HepG2 (cell line): ENCODE results near the gene FXYD5. TPM values are rescaled to one million over a fixed set of nuclear protein-coding genes. Genes with fewer than 3 reads are reported as not detected.

Experiments used
- CERS6 ChIP-seq: sonication (generic); formaldehyde crosslinking; IDR thresholded peaks from 2 replicates; pipeline ENCODE4 v1.5.0; 2020; ENCODE audit warnings: missing genetic modification reagents
- GLI4 ChIP-seq: sonication (generic); formaldehyde crosslinking; IDR thresholded peaks from 2 replicates; pipeline ENCODE4 v1.5.1; 2020; ENCODE audit warnings: missing genetic modification reagents, mild to moderate bottlenecking, moderate library complexity, borderline replicate concordance
- HIC2 ChIP-seq: sonication (generic); formaldehyde crosslinking; IDR thresholded peaks from 2 replicates; pipeline ENCODE4 v1.9.0; 2022; ENCODE audit warnings: low read depth, missing genetic modification reagents
- MAFK ChIP-seq, 2 experiments: IDR thresholded peaks in 1 of 2; conservative IDR thresholded peaks in 1 of 2; 2 replicates each; pipeline ENCODE4 v1.6.1; 2011; ENCODE audit warnings: improper control_type of control experiment in 2 of 2, low read length in 2 of 2
- RFX1 ChIP-seq: fragments of 450-650 bp; IDR thresholded peaks from 2 replicates; pipeline ENCODE4 v1.6.1; 2017
- SALL2 ChIP-seq: sonication (generic); formaldehyde crosslinking; IDR thresholded peaks from 2 replicates; pipeline ENCODE4 v1.8.1; 2023; ENCODE audit warnings: mild to moderate bottlenecking, missing genetic modification reagents, inconsistent platforms
- ZNF12 ChIP-seq: sonication (generic); formaldehyde crosslinking; IDR thresholded peaks from 2 replicates; pipeline ENCODE4 v1.5.0; 2020; ENCODE audit warnings: missing genetic modification reagents
- ZNF124 ChIP-seq: sonication (generic); formaldehyde crosslinking; IDR thresholded peaks from 2 replicates; pipeline ENCODE4 v1.4.0; 2020; ENCODE audit warnings: missing genetic modification reagents
- ZNF468 ChIP-seq: sonication (generic); formaldehyde crosslinking; IDR thresholded peaks from 2 replicates; pipeline ENCODE4 v1.8.0; 2022; ENCODE audit warnings: mild to moderate bottlenecking, moderate library complexity, missing genetic modification reagents
- ZNF562 ChIP-seq: sonication (generic); formaldehyde crosslinking; IDR thresholded peaks from 2 replicates; pipeline ENCODE4 v1.8.0; 2022; ENCODE audit warnings: missing genetic modification reagents, borderline replicate concordance
- ZNF577 ChIP-seq: sonication (generic); formaldehyde crosslinking; IDR thresholded peaks from 2 replicates; pipeline ENCODE4 v1.4.0; 2020; ENCODE audit warnings: mild to moderate bottlenecking, low read depth, missing genetic modification reagents, borderline replicate concordance
- ZNF646 ChIP-seq: sonication (generic); formaldehyde crosslinking; IDR thresholded peaks from 2 replicates; pipeline ENCODE4 v1.9.0; 2021; ENCODE audit warnings: mild to moderate bottlenecking, missing genetic modification reagents
- polyA plus RNA-seq, 8 experiments: library from polyadenylated mRNA; depleted of rRNA in 3 of 8; stranded (reverse) in 7 of 8; unstranded in 1 of 8; fragments of >200 nt; fragmentation: Illumina TruSeq in 4 of 8; extraction: Trizol in 4 of 8; gene quantifications; 2 replicates each; pipeline versions ENCODE4 v1.2.1 to v1.2.3, GENCODE V29; 2011 to 2016; ENCODE audit warnings: low read depth in 4 of 8, missing spikeins in 1 of 8, mixed read lengths in 1 of 8; ENCODE audit not compliant: insufficient read depth in 1 of 8
- total RNA-seq, 5 experiments: library from RNA; depleted of rRNA; stranded (reverse); fragments of >200 nt; fragmentation: Illumina TruSeq; extraction: Trizol; gene quantifications; 2 replicates each; pipeline ENCODE4 v1.2.3, GENCODE V29; 2016; ENCODE audit warnings: low read depth in 1 of 5

Gene FXYD5
- total and polyA plus RNA-seq, 2 of the 13 experiments (the other 11 are each of a cell fraction or from before 2014, with no cell fraction given): 0.65 TPM; not detected in 1

- TF ChIP-seq ZNF562 (CRISPR knock-in tag) (no peak), ZNF12 (CRISPR knock-in tag) (no peak), HIC2 (CRISPR knock-in tag) (no peak), ZNF124 (CRISPR knock-in tag) (no peak), CERS6 (CRISPR knock-in tag) (no peak), MAFK (conservative IDR thresholded peaks at IDR 0.05 in 1 of 2, IDR thresholded peaks at IDR 0.05 in 1 of 2; ENCODE audit: low read length in 2 of 2) (no peak), ZNF468 (CRISPR knock-in tag) (no peak), GLI4 (CRISPR knock-in tag) (peak; percentile 43; the same call in 1 of the 2 replicates), ZNF577 (CRISPR knock-in tag) (no peak), ZNF646 (CRISPR knock-in tag) (no peak), SALL2 (no peak), RFX1 (no peak)
Measured at GRCh38 chr19:35114353-35115176, 40.0 kb upstream of the FXYD5 start (continued).
